ENCODE data around the gene HSDL2. TPM values are rescaled to one million over a fixed set of nuclear protein-coding genes. Genes with fewer than 3 reads are reported as not detected.
"Not testable (repeated sequence)": the region's sequence is repeated elsewhere in the genome, so short reads cannot be mapped to it uniquely, and the experiment has no call there.

HSDL2 gene
- total and polyA plus RNA-seq, 3 donors from 2014 or later, result 23.0 to 36.0 (median 24.0) TPM

- Histone ChIP-seq H3K9me3 (no peaks in the 10 kb centered on the region), H3K36me3 (ENCODE audit: low read depth, missing control alignments) (no peaks in the 10 kb centered on the region), H3K4me1 (no peaks in the 10 kb centered on the region), H3K27ac (no peak overlapping the region), H3K27me3 (no peaks in the 10 kb centered on the region), H3K4me3 (no peak overlapping the region)
- intact Hi-C loops (cut with DNase I; ENCODE audit: low total_unique reads), result no loop called here
- no peak for DNase-seq
- no peak for TF ChIP-seq POLR2A (IDR thresholded peaks at IDR 0.05)
- no peak for TF ChIP-seq CTCF (IDR thresholded peaks at IDR 0.05)
- WGBS, 2 donors, result 81 to 88% methylated on average over 5 of the region's 5 CpGs
Measured at GRCh38 chr9:112360047-112360804, 19.7 kb upstream of the HSDL2 start.

- Histone ChIP-seq H3K4me1 (no peaks in the 10 kb centered on the region), H3K36me3 (ENCODE audit: low read depth, missing control alignments) (no peaks in the 10 kb centered on the region), H3K27me3 (no peaks in the 10 kb centered on the region), H3K4me3 (no peak overlapping the region), H3K9me3 (no peaks in the 10 kb centered on the region), H3K27ac (no peak overlapping the region)
- no peak for DNase-seq
- 32 to 45% methylated on average over 4 of the region's 4 CpGs for WGBS, 2 donors
- intact Hi-C loops (cut with DNase I; ENCODE audit: low total_unique reads), result no loop called here
- peak; percentile 59 to 85 (median 67) for TF ChIP-seq CTCF (IDR thresholded peaks at IDR 0.05)
- TF ChIP-seq POLR2A (IDR thresholded peaks at IDR 0.05), result no peak
Measured at GRCh38 chr9:112361601-112362000, 18.3 kb upstream of the HSDL2 start.

- 59 to 93% methylated on average over 3 of the region's 3 CpGs for WGBS, 2 donors
- no peak overlapping the region for H3K4me3 ChIP-seq
- H3K9me3 ChIP-seq, result no peaks in the 10 kb centered on the region
- H3K27ac ChIP-seq, result no peak overlapping the region
- no peaks in the 10 kb centered on the region for H3K4me1 ChIP-seq
- DNase-seq, result no peak
- TF ChIP-seq POLR2A (IDR thresholded peaks at IDR 0.05), result no peak
- TF ChIP-seq CTCF (IDR thresholded peaks at IDR 0.05), result no peak
- intact Hi-C loops (cut with DNase I; ENCODE audit: low total_unique reads), result no loop called here
- no peaks in the 10 kb centered on the region for H3K36me3 ChIP-seq (ENCODE audit: low read depth, missing control alignments)
- no peaks in the 10 kb centered on the region for H3K27me3 ChIP-seq
Measured at GRCh38 chr9:112364761-112365160, 15.1 kb upstream of the HSDL2 start.

DNA sequence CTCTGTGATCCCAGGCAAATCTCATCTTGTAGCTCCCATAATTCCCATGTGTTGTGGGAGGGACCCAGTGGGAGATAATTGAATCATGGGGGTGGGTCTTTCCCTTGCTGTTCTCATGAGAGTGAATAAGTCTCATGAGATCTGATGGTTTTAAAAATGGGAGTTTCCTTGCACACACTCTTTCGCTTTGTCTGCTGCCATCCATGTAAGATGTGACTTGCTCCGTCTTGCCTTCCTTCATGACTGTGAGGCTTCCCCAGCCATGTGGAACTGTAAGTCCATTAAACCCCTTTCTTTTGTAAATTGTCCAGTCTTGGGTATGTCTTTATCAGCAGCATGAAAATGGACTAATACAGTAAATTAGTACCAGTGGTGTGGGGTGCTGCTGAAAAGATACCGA is 14.7 kb upstream of the HSDL2 start:
- H3K4me3 ChIP-seq; H3K4me1 ChIP-seq; DNase-seq; intact Hi-C loops (cut with DNase I; ENCODE audit: low total_unique reads); H3K27ac ChIP-seq; H3K9me3 ChIP-seq; H3K27me3 ChIP-seq; H3K36me3 ChIP-seq (ENCODE audit: low read depth, missing control alignments): not testable (repeated sequence)
- 95 to 98% methylated on average over 3 of the region's 3 CpGs for WGBS, 2 donors

- 90% methylated on average over 2 to 3 of the region's 3 CpGs for WGBS, 2 donors
Measured at GRCh38 chr9:112366591-112366990, 13.3 kb upstream of the HSDL2 start.

More at GRCh38 chr9:112366591-112366990, 13.3 kb upstream of the HSDL2 start:
- no peaks in the 10 kb centered on the region for H3K4me1 ChIP-seq
- intact Hi-C loops (cut with DNase I; ENCODE audit: low total_unique reads), result no loop called here
- no peaks in the 10 kb centered on the region for H3K9me3 ChIP-seq
- TF ChIP-seq POLR2A (IDR thresholded peaks at IDR 0.05), result no peak
- TF ChIP-seq CTCF (IDR thresholded peaks at IDR 0.05), result no peak
- H3K36me3 ChIP-seq (ENCODE audit: low read depth, missing control alignments), result no peaks in the 10 kb centered on the region
- H3K4me3 ChIP-seq, result no peak overlapping the region
- no peaks in the 10 kb centered on the region for H3K27me3 ChIP-seq
- DNase-seq, result no peak
- H3K27ac ChIP-seq, result no peak overlapping the region

All from testis (tissue), 3 donors.